Panc1 (cell line): ENCODE measurements around the gene ITGB3. TPM values are rescaled to one million over a fixed set of nuclear protein-coding genes. Genes with fewer than 3 reads are reported as not detected.
A peak's percentile ranks its signal among the peaks of the same experiment; 100 is the strongest.

Experiments used
- ATAC-seq: fragments of 200-7000 bp; cut with Tn5 transposase; 2 replicates; pipeline ENCODE4 v1.9.1; 2020; ENCODE audit warnings: mild to moderate bottlenecking, moderate library complexity
- BruUV-seq: library from RNA; stranded (reverse); fragments of 400-500 nt; replicated peaks from 2 replicates; lab custom pipeline; 2021; lab: Mats Ljungman, UMichigan
- CTCF ChIA-PET: fragments of 300-600 bp; sonication (Branson Sonifier 250); formaldehyde crosslinking; loops from one replicate; lab custom pipeline; 2022; ENCODE audit warnings: antibody characterized with exemption; lab: Charles Lee
- POLR2A ChIA-PET: fragments of 300-600 bp; sonication (Branson Sonifier 250); formaldehyde crosslinking; loops from one replicate; lab custom pipeline; 2022; ENCODE audit warnings: antibody characterized with exemption; lab: Charles Lee
- DNase-seq: peaks from one replicate; pipeline ENCODE4 v3.0.0-alpha.2; 2010; ENCODE audit warnings: low read depth, low spot score
- H3K27ac ChIP-seq: 2 replicates; pipeline ENCODE4 v1.5.1; 2011; ENCODE audit warnings: mild to moderate bottlenecking, low read length, inconsistent platforms
- H3K27me3 ChIP-seq: fragments of 200-500 bp; sonication (Bioruptor generic); 2 replicates; pipeline ENCODE4 v1.6.0; 2014; ENCODE audit warnings: low read length, inconsistent platforms; ENCODE audit not compliant: control insufficient read depth, insufficient read depth
- H3K36me3 ChIP-seq: fragments of 200-500 bp; sonication (Bioruptor generic); 2 replicates; pipeline ENCODE4 v1.5.1; 2014; ENCODE audit warnings: inconsistent platforms, mild to moderate bottlenecking, low read length, moderate library complexity; ENCODE audit not compliant: control insufficient read depth, insufficient read depth
- H3K4me1 ChIP-seq: 2 replicates; pipeline ENCODE4 v1.5.1; 2011; ENCODE audit warnings: inconsistent platforms, mild to moderate bottlenecking, low read length, moderate library complexity; ENCODE audit not compliant: control insufficient read depth, insufficient read depth
- H3K4me3 ChIP-seq, 2 experiments: 2 replicates each; pipeline ENCODE4 v1.5.1; 2011 to 2012; ENCODE audit warnings: low read depth in 2 of 2, low read length in 2 of 2, mild to moderate bottlenecking in 2 of 2, inconsistent platforms in 1 of 2, moderate library complexity in 1 of 2
- H3K9me3 ChIP-seq: fragments of 200-500 bp; sonication (Bioruptor generic); 2 replicates; pipeline ENCODE4 v1.5.1; 2014; ENCODE audit warnings: low read depth, mild to moderate bottlenecking, inconsistent platforms, low read length, moderate library complexity; ENCODE audit not compliant: control insufficient read depth, insufficient read depth
- CTCF ChIP-seq: fragments of 450-650 bp; IDR thresholded peaks from 2 replicates; pipeline ENCODE4 v1.5.1; 2017; ENCODE audit warnings: mild to moderate bottlenecking
- POLR2AphosphoS5 ChIP-seq: IDR thresholded peaks from 2 replicates; pipeline ENCODE4 v1.6.1; 2012; ENCODE audit warnings: mild to moderate bottlenecking, low read depth, low read length, moderate library complexity
- SIN3A ChIP-seq: IDR thresholded peaks from 2 replicates; pipeline ENCODE4 v1.6.1; 2012; ENCODE audit warnings: low read depth, mild to moderate bottlenecking, low read length, moderate library complexity, borderline replicate concordance; ENCODE audit not compliant: insufficient read depth
- TCF7L2 ChIP-seq: IDR thresholded peaks from 2 replicates; pipeline ENCODE4 v1.6.1; 2011; ENCODE audit warnings: mild to moderate bottlenecking, low read depth, low read length, inconsistent platforms
- in situ Hi-C: cut with HindIII; loops from 2 replicates; pipeline ENCODE4 v1.10.0; 2016; ENCODE audit warnings: low sequenced_read_pairs, low pct_unique_long_range_greater_than_20kb
- intact Hi-C: fragments of 100-400 bp; cut with micrococcal nuclease; formaldehyde crosslinking; loops from one replicate; pipeline ENCODE4 v1.10.0; 2022; ENCODE audit not compliant: unreplicated experiment
- total RNA-seq: library from RNA; stranded (reverse); gene quantifications from one replicate; pipeline ENCODE4 v1.2.1, GENCODE V29; 2021; ENCODE audit not compliant: unreplicated experiment
- TF ChIP-seq, protein P1 (sequence below), 2 experiments: IDR thresholded peaks; 2 replicates each; pipeline ENCODE4 v1.6.1; 2011 to 2012; ENCODE audit warnings: low read depth in 2 of 2, control low read depth in 1 of 2, low read length in 1 of 2, mild to moderate bottlenecking in 1 of 2, moderate library complexity in 1 of 2; ENCODE audit not compliant: insufficient read depth in 1 of 2

Gene ITGB3
- total RNA-seq, 1 experiment from 2014 or later: 17.6 TPM

DNA sequence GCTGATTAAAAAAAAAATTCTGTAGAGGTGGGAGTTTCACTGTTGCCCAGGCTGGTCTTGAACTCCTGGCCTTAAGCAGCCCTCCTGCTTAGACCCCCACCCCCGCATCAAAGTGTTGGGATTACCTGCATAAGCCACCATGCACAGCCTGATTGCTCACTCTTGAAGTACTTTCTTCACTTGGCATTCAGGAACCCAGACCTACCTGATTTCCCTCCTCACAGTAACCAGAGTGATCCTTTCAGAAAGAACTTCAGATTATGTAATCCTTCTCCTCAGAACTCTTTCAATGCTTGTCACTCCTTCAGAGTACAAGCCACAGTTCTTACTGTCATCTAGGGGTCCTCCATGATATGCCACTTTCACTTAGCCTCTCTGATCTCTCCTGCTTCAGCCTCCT, 71.5 kb downstream of the ITGB3 start:
- ChIA-PET POLR2A (interaction anchor here (0.6 kb wide), 1 partner anchor 136 kb away, joined by 10 read pairs; no protein-coding TSS in a partner anchor), CTCF (no interaction called here)
- H3K27me3 ChIP-seq: no peaks in the 10 kb centered on the region
- no TSS peak for BruUV-seq
- ATAC-seq (no peak), DNase-seq (no peak)
- H3K9me3 ChIP-seq: no peaks in the 10 kb centered on the region
- H3K36me3 ChIP-seq: no peaks in the 10 kb centered on the region; the same call in 1 of the 2 replicates
- H3K4me3 ChIP-seq: peak overlapping the region in 1 of 2 experiments; percentile 90; a peak in 1 of 4 replicates
- no peaks in the 10 kb centered on the region; the same call in 1 of the 2 replicates for H3K4me1 ChIP-seq
- H3K27ac ChIP-seq: peak overlapping the region; percentile 95
- TF ChIP-seq CTCF: no peak
- in situ Hi-C loops: no loop called here
- intact Hi-C loops: no loop called here

GRCh38 chr17:47330548-47330947, 76.9 kb downstream of the ITGB3 start:
- intact Hi-C loops (no loop called here), in situ Hi-C loops (no loop called here)
- no peaks in the 10 kb centered on the region; the same call in 1 of the 2 replicates for H3K36me3 ChIP-seq
- DNase-seq: no peak
- CTCF ChIA-PET: no interaction called here
- no peak for ATAC-seq
- BruUV-seq: no TSS peak
- no peaks in the 10 kb centered on the region for H3K4me1 ChIP-seq
- TF ChIP-seq, protein P1, sequence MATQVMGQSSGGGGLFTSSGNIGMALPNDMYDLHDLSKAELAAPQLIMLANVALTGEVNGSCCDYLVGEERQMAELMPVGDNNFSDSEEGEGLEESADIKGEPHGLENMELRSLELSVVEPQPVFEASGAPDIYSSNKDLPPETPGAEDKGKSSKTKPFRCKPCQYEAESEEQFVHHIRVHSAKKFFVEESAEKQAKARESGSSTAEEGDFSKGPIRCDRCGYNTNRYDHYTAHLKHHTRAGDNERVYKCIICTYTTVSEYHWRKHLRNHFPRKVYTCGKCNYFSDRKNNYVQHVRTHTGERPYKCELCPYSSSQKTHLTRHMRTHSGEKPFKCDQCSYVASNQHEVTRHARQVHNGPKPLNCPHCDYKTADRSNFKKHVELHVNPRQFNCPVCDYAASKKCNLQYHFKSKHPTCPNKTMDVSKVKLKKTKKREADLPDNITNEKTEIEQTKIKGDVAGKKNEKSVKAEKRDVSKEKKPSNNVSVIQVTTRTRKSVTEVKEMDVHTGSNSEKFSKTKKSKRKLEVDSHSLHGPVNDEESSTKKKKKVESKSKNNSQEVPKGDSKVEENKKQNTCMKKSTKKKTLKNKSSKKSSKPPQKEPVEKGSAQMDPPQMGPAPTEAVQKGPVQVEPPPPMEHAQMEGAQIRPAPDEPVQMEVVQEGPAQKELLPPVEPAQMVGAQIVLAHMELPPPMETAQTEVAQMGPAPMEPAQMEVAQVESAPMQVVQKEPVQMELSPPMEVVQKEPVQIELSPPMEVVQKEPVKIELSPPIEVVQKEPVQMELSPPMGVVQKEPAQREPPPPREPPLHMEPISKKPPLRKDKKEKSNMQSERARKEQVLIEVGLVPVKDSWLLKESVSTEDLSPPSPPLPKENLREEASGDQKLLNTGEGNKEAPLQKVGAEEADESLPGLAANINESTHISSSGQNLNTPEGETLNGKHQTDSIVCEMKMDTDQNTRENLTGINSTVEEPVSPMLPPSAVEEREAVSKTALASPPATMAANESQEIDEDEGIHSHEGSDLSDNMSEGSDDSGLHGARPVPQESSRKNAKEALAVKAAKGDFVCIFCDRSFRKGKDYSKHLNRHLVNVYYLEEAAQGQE (IDR thresholded peaks at IDR 0.05; ENCODE audit: insufficient read depth in 1 of 2, low read depth in 2 of 2, low read length in 1 of 2): no peak
- TF ChIP-seq POLR2AphosphoS5 (no peak), CTCF (no peak), SIN3A (no peak), TCF7L2 (no peak)
- no peak overlapping the region for H3K4me3 ChIP-seq
- H3K27me3 ChIP-seq: no peaks in the 10 kb centered on the region
- H3K27ac ChIP-seq: no peak overlapping the region
- no peaks in the 10 kb centered on the region for H3K9me3 ChIP-seq
- POLR2A ChIA-PET: no interaction called here
